ENCODE results near the gene GRAMD1B.

GRCh38 chr11:123479048-123479837 is 49.2 kb downstream of the GRAMD1B start:
- no peak for TF ChIP-seq CTCF (IDR thresholded peaks at IDR 0.05 in 4 of 5, conservative IDR thresholded peaks at IDR 0.05 in 1 of 5)
- TF ChIP-seq POLR2A (IDR thresholded peaks at IDR 0.05) = no peak

Data from gastrocnemius medialis (tissue), 4 donors.